DOHH2 (cell line): Measurements from ENCODE around the gene SPATA31A7.
"Not testable (repeated sequence)": the region's sequence is repeated elsewhere in the genome, so short reads cannot be mapped to it uniquely, and the experiment has no call there.

ENCODE experiments used
- H3F3A ChIP-seq: fragments of 200-600 bp; sonication (generic), shearing (Covaris generic); 2 replicates; pipeline ENCODE4 v1.6.0; 2016; ENCODE audit warnings: antibody characterized with exemption, mild to moderate bottlenecking; ENCODE audit not compliant: control insufficient read depth, insufficient read depth
- H3K27ac ChIP-seq: fragments of 200-600 bp; sonication (generic); 2 replicates; pipeline ENCODE4 v1.5.1; 2014; ENCODE audit warnings: low read depth, mild to moderate bottlenecking, low read length, moderate library complexity
- H3K27me3 ChIP-seq: fragments of 200-600 bp; sonication (generic); 2 replicates; pipeline ENCODE4 v1.6.1; 2014; ENCODE audit warnings: mild to moderate bottlenecking, low read length, mixed read lengths; ENCODE audit not compliant: control insufficient read depth
- H3K36me3 ChIP-seq: fragments of 200-600 bp; sonication (generic); 2 replicates; pipeline ENCODE4 v1.6.1; 2014; ENCODE audit warnings: mild to moderate bottlenecking, low read length, moderate library complexity, mixed read lengths; ENCODE audit not compliant: control insufficient read depth
- H3K4me1 ChIP-seq: fragments of 200-600 bp; sonication (generic); 2 replicates; pipeline ENCODE4 v1.6.1; 2014; ENCODE audit warnings: mild to moderate bottlenecking, low read length, mixed read lengths; ENCODE audit not compliant: control insufficient read depth
- H3K4me2 ChIP-seq: fragments of 200-600 bp; sonication (generic); 2 replicates; pipeline ENCODE4 v1.6.0; 2014; ENCODE audit warnings: mild to moderate bottlenecking, low read length, moderate library complexity
- H3K4me3 ChIP-seq: fragments of 200-600 bp; sonication (generic); 2 replicates; pipeline ENCODE4 v1.5.1; 2014; ENCODE audit warnings: mild to moderate bottlenecking, low read length, mixed read lengths
- H3K79me2 ChIP-seq: fragments of 200-600 bp; sonication (generic); 2 replicates; pipeline ENCODE4 v1.6.1; 2014; ENCODE audit warnings: mild to moderate bottlenecking, low read length, mixed read lengths; ENCODE audit not compliant: control insufficient read depth
- H3K9me2 ChIP-seq: fragments of 200-600 bp; sonication (generic); replicated peaks from 2 replicates; pipeline ENCODE4 v1.6.1; 2014; ENCODE audit warnings: mild to moderate bottlenecking, low read length, mixed read lengths; ENCODE audit not compliant: control insufficient read depth
- H3K9me3 ChIP-seq: fragments of 200-600 bp; sonication (generic); 2 replicates; pipeline ENCODE4 v1.6.1; 2014; ENCODE audit warnings: antibody characterized with exemption, low read length, mixed read lengths; ENCODE audit not compliant: control insufficient read depth, insufficient read depth
- H4K20me1 ChIP-seq: fragments of 200-600 bp; sonication (generic); 2 replicates; pipeline ENCODE4 v1.6.0; 2014; ENCODE audit warnings: low read depth, mild to moderate bottlenecking, antibody characterized with exemption, low read length, moderate library complexity; ENCODE audit not compliant: control insufficient read depth, insufficient read depth

Gene SPATA31A7

DNA sequence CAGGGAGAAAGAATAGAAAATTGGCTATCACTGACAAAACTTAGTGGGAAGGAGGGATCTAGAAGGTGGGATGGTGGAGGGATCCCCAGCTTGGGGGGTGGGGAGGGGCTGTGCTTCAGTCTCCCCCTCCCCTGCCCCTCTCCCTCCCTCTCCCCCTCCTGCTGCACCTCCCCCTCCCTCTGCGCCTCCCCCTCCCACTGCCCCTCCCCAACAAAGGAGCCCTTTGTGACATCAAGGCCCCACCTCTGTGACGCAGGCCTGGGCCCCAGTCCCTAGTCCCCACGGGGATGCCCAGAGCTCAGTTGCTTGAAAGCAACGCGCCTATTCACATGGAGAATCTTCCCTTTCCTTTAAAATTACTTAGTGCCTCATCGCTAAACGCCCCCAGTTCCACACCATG lies at the start of gene SPATA31A7:
Gene SPATA31A7, plus strand, starts transcription at position 301 of the 400 bp plus-strand sequence. Its CDS starts 29 bp downstream, at position 330.
- H3K27ac ChIP-seq, H3K9me2 ChIP-seq, H3F3A ChIP-seq, H3K9me3 ChIP-seq, H3K4me2 ChIP-seq, H3K79me2 ChIP-seq, H3K4me3 ChIP-seq, H3K27me3 ChIP-seq, H3K36me3 ChIP-seq, H4K20me1 ChIP-seq, H3K4me1 ChIP-seq: not testable (repeated sequence)

DNA sequence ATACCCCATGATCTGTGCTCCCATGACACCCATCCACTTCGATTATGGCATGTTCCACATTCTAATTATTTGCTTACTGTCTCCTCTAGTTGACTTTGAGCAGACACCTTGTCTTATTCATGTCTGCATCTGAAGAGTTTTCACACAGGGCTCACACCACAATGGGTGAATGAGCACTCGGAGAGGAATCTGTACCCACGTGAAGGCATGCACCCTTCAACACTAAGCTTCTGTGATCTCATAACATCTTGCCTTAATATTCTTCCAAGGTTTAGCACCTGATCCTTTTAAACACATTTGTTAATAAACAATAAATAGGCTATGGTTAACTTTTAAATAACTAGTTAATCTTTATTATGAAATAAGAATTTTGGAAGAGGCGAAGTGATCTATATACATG lies 36.6 kb downstream of the SPATA31A7 start:
- H3F3A ChIP-seq, H3K27ac ChIP-seq, H3K4me1 ChIP-seq, H3K9me3 ChIP-seq, H3K79me2 ChIP-seq, H3K9me2 ChIP-seq, H3K27me3 ChIP-seq, H3K4me3 ChIP-seq, H3K4me2 ChIP-seq, H4K20me1 ChIP-seq, H3K36me3 ChIP-seq: not testable (repeated sequence)
